Tongue (tissue), 2 donors: ENCODE measurements around the gene DAZAP2. TPM values are rescaled to one million over a fixed set of nuclear protein-coding genes. Genes with fewer than 3 reads are reported as not detected.
"Not testable (repeated sequence)": the region's sequence is repeated elsewhere in the genome, so short reads cannot be mapped to it uniquely, and the experiment has no call there.

Experiments used
- DNase-seq: peaks from one replicate; pipeline ENCODE4 v3.0.0-alpha.2; 2015
- total RNA-seq: library from RNA; depleted of rRNA; stranded (reverse); fragments of >200 nt; gene quantifications from one replicate; pipeline ENCODE4 v1.2.3, GENCODE V29; 2014

DAZAP2 gene
- total RNA-seq, 1 donor from 2014 or later: 74.2 TPM

- no peak for DNase-seq
Measured at GRCh38 chr12:51247523-51248206, 9.0 kb downstream of the DAZAP2 start.

GRCh38 chr12:51253276-51253675 is 14.7 kb downstream of the DAZAP2 start:
- no peak for DNase-seq

GRCh38 chr12:51254536-51254935 is 15.9 kb downstream of the DAZAP2 start:
- no peak for DNase-seq

GRCh38 chr12:51259600-51259999 is 21.0 kb downstream of the DAZAP2 start:
- DNase-seq: not testable (repeated sequence)

GRCh38 chr12:51262758-51263177 is 24.1 kb downstream of the DAZAP2 start:
- no peak for DNase-seq

- DNase-seq: no peak
Measured at GRCh38 chr12:51263341-51263740, 24.7 kb downstream of the DAZAP2 start.

GRCh38 chr12:51264297-51264696 is 25.7 kb downstream of the DAZAP2 start:
- DNase-seq: no peak

- DNase-seq: no peak
Measured at GRCh38 chr12:51265024-51265423, 26.4 kb downstream of the DAZAP2 start.

GRCh38 chr12:51269174-51270066 is 30.8 kb downstream of the DAZAP2 start:
- DNase-seq: peak; percentile 41

- peak; percentile 56 for DNase-seq
Measured at GRCh38 chr12:51270067-51270950, 31.7 kb downstream of the DAZAP2 start, which contains the start of gene SMAGP. Gene SMAGP (minus strand): TSS chr12:51270415. CDS start chr12:51269278, 1,137 bp downstream.

- DNase-seq: no peak
Measured at GRCh38 chr12:51270951-51271518, 32.4 kb downstream of the DAZAP2 start.

GRCh38 chr12:51272810-51273209 is 34.2 kb downstream of the DAZAP2 start:
- DNase-seq: not testable (repeated sequence)

- DNase-seq: peak; percentile 30
Measured at GRCh38 chr12:51275088-51275487, 36.5 kb downstream of the DAZAP2 start.

- DNase-seq: no peak
Measured at GRCh38 chr12:51281202-51281924, 42.7 kb downstream of the DAZAP2 start.

- DNase-seq: no peak
Measured at GRCh38 chr12:51285843-51286242, 47.2 kb downstream of the DAZAP2 start.

- DNase-seq: not testable (repeated sequence)
Measured at GRCh38 chr12:51291603-51292513, 53.2 kb downstream of the DAZAP2 start.
